Stromal cell of bone marrow (primary cell): ENCODE data around the gene SS18.
A peak's percentile ranks its signal among the peaks of the same experiment; 100 is the strongest.

Source experiments
- DNase-seq: peaks from one replicate; pipeline ENCODE4 v3.0.0-alpha.2; 2012; ENCODE audit warnings: low read depth

Gene SS18

DNA sequence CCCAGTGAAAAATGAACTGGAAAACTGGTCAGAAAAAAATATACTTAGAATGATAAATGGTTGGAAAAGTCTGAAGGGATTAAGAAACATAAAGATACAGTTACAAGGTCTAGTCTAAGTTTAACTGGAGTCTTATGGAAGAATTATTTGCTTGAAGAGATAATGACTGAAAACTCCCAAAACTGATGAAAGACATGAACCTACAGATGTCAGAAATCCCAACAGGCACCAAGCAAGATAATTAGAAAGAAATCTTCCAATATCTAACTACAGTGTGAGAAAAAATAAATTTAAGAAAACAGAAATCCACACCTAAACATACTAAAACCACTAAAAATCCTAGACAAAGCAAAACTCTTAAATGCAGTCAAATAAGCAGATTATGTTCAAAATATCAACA, 19.4 kb downstream of the SS18 start:
- DNase-seq: no peak

DNA sequence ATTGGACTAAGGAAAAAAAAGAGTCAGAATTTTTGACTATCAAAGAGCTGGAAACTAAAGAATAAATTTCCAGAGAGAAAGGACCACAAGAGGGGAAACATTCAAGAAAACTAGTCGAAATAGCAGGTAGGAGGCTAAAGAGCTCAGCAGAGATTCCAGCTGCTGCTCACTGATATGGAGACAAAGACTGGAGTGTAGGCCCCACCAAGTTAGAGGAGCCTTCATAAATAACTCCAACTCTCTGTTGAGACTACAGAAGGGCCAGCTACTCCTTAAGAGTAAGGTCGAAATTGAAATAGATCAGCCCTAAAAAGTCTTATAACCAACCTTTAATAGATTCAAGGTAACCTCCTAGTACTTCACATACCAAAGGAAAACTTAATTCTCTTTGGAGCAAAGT, 31.1 kb downstream of the SS18 start:
- DNase-seq: no peak

DNA sequence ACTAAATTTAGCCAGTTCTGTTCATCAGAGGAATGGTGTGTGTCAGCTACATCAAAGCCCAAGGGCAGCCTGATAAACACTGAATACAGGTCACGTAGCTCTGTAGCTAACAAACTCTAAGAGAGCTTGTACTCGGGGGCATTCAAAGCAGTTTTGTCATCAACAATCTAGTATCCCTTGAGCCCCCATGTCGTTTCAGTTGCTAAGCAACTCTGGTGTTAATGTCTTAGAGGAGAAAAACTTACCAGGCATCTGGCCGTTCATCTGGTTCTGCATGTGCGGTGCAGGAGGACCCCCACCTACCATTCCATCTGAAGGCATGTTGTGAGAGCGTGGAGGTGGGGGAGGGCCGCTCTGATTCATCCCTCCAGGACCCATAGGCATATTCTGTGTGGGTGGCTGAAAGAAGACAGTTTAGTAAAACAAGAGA, 33.1 kb downstream of the SS18 start:
- no peak for DNase-seq

DNA sequence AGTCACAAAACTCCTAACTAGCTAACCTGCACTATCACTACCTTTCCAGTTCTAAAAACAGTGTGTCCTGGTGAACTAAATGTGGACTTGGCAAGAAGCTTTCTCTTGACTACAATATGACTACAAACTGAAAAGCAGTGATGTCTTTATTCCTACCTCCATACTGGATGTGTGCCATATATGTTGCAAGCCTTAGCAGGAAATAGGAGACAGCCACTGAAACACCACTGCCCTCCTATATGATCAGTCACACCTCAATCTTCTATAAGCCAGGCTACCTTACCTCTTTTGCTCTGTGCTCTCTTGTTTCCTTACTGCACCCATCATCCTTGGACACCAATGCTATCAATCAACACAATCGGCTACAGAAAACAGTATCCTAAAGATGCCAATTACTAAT, 34.1 kb downstream of the SS18 start:
- DNase-seq: no peak

DNA sequence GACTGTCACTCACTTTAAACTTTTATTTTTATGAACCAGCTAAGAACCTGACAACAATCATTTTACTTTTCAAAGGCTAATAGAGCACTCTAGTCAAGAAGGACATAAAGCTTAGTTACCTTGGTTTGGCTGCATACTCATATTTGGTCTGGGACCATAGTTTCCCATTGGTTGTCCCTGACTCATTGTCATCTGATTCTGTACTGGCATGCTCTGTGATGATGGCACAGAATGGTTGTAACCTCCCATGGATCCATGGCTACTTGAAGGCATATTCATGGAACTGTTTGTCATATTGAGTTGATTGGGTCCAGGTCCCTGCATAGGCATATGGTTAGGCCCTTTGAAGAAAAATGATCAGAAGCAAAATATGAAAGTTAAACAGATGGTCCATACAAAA, 37.9 kb downstream of the SS18 start:
- peak; percentile 20 for DNase-seq

DNA sequence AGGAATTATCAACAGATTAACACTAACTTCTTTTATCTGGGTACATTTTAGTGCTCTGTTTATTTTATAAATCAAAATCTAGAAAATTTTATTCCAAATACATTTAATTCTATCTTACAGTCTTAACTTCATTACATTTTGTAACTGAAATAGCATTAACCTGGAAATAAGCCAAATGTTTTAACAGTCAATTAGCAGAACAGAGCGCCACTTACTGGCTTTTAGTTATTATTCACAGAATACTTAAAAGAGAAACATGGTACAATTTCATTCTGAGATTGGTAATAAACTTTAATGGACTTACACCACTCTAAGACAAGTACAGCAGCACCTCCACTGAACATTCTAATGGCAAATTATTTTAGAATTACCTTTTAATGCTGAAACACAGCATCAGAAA, 38.6 kb downstream of the SS18 start:
- DNase-seq: no peak

DNA sequence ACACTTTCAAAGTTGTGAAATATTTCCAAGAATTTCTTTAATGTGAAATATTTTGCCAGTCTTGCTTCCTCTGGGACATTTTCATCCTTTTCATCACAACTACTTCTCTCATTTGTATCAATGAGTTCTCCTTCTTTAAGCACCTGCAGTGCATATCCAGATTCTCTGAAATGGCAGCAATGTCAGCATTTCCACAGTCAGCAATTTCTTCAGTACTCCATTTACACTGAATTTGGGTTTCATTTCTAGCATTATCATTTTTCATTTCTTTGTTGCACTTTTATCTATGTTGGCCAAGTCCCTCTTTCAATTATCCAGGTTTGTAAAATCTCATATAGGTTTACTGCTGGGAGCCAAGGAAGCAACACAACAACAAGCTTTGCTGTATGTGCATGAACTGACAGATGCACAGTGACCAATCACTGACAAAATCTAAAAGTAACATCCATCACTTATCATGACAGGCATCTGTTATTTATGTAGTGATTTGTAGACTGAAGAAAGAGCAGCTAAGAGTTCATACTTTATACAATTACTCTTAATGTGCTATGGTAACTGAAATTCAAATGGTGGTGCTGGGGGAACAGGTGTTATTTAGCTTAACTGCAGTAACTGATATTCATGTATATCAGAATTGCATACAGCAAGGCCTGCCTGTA, 43.9 kb downstream of the SS18 start:
- no peak for DNase-seq

DNA sequence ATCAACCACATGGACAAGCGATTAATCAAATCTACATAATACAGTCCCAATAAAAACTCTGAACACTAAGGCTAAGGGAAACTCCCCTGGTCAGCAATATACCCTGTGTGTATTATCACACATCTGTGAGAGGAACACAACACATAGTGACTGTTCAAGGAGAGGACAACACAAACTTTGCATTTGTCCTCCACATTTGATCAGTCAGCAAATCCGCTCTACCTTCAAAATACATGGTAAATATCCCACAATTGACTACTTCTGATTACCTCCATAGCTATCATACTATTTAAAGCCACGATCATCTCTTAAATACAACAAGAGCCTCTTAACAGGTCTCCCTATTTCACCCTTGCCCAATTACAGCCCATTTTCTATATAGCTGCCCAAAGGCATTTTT, 45.6 kb downstream of the SS18 start:
- no peak for DNase-seq

DNA sequence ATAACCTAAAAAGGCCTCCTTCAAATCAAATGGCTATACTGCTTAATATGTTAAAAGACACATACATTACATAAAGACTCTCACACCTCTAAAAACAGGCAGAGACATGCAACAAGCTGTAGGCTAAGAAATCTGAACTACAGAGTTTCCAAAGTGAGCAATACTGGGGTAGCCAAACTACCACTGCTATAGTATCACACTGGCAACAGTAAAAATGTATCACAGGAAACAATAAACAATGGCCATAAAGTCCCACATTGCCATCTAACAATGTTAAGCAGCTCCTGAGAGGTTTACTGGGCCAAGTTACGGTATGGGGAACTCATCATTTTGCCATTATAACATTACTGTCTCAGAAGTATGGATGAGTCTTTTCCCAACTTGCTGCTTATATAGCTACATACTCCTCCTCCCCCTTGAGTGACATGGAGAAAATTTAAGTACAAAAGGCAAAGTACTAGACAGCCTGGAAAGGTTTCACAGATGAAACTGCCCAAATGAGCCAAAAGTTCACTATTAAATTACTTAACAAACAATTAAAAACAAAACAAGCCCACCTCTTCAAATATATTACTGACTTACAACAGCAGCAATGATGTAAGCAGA, 50.3 kb downstream of the SS18 start:
- DNase-seq: no peak

DNA sequence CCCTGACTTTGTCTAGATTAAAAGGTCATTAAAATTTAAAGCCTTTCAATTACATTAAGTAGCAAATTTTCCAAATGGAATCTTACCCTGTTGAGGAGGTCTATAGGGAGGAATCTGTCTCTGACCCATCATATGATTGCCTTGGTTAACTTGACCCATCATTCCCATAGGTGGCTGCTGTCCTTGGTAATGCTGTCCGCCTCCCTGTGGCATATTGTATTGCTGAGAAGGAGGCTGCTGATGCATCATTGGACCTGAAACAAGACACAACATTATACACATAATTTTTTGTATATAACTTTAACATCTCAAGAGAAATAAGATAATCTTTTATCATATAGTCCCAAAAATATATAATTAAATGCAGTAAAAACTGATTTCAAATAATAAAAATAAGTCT, 51.2 kb downstream of the SS18 start:
- no peak for DNase-seq

DNA sequence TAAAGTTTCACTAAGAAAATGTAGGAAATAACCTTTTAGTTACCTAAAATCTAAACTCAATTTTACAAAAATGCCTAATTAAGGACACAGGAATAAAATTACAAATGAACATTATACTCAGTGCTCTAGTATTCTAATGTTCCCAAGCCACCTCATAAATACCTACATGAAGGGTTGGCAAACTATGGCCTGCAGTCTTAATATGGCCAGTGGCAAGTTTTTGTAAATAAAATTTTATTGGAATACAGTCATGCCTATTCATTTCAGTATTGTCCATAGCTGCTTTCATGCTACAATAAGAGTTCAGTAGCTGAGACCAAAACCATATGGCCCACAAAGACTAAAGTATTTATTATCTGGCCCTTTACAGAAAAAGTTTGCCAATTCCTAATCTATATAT, 53.8 kb downstream of the SS18 start:
- DNase-seq: no peak

DNA sequence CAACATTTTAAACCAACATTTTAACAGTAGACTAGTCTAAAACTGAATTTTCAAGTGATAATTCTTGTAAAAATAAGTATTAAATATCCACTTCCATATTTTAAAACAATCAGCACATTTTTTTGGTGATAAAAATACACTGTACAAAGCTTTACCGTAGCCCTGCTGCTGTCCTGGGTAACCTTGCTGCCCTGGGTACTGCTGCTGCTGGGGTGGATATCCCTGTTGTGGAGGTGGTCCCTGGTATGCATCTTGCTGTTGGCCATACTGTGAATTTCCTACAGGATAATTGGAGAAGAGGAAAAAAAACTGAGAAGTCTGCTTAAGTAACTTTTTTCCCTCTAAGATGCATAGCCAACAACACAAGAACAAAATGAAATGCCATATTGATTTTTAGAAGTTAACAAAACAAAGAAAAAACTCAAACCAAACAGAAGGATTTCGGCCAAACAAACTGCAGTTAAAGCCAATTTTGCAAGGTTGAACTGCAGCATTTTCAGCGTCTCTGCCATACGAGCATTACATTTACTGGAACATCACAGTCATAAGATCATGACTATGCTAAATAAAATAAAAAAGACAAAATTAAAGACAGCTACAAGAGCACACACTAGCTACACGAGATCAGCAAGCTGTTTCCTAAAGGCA, 55.4 kb downstream of the SS18 start:
- no peak for DNase-seq

DNA sequence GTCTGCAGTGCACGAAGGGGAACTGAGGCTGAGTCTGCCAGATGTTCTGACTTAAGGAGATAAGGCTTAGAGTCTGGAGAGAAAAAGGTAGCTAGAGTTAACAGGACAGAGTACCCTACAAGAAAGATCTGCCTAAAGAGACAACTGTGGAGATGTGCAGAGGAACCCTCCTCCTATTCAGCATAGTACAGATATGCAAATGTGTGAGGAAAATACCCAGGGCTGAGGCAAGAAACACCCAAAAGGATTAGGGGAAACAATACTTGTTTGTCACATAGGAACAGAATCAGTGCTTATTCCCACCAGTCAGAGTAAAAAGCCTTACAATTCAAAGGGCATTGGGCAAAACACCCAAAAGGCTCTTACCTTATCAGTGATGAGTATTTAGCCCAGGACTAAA, 67.8 kb downstream of the SS18 start:
- no peak for DNase-seq

DNA sequence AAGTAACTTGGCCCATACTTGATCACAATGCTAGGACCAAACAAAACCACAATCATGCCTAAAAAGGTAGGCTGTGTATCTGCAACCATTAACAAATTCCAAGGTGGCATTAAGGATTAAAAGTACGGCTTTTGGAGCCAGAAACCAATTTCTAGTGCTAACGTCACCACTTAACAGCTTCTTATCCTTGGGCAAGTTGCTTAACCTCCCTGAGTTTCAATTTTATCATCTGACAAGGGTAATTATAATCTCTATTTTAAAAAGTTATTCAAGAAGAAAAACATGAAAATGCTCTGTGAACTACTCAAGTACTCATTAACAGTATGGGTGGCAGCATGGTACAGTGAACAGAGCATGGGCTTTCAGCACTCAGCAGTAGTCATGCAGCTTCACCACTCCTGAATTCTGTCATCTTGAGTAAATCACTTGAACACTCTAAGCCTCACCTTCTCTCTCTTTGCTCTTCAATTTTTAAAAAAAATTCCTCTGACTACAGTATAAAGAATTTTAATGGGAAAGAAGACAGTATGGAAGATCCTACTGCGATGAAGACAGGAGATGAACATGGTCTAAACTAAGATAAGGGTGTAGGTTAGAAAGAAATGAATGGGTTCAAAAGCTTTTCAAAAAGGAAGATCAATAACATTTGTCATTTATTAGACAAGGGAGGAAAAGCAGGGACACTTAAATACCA, 69.2 kb downstream of the SS18 start:
- DNase-seq: no peak

DNA sequence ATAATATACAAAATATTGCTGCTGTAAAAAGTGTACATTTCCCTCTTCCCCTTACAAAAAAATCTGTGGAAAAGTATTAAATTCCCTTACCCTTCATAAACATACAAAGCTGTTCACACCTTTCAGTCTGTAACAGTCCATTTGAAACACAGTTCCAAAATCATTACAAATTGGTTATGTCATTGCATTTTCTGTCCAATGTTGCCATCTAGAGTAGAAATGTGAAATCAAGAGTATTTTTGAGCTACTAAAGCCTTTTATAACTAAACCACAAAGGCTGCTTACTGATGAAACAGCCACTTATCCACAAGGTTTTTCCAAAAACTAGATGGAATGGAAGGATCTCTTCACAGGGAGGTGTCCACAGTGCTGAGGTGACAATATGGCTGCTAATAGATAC, 72.5 kb downstream of the SS18 start:
- DNase-seq: no peak

DNA sequence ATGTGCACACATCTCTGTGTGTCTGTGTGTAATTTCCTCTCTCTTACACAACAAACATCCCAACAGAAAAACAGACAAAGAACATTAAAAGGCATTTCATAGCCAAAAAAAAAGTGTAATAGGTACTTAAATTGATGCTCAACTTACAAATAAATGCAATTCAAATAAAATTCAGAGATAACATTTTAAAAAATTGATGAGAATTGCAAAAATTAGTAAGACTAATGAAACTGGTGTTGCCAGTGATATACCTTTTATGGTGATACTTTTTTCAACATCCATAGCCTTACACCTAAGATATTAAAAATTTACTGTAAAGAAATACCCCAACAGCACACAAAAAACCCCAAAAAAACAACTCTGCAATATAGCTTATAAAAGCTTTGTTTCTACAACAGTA, 76.0 kb downstream of the SS18 start:
- DNase-seq: no peak

DNA sequence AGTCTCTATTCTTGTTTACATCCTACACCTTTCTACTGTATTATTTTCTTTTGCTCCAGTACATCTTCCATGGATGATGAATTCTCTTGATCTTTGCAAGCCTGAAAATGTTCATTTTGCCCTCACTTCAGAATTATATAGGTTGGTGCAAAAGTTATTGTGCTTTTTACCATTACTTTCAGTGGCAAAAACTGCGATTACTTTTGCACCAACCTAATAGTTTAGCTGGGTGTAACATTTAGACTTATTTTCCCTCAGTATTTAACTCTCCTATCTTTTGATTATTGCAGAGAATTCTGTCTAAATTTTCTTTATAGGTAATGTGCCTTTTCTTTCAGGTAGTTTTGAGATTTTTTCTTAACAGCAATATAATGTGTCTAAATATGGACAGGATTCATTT, 81.8 kb downstream of the SS18 start:
- no peak for DNase-seq

DNA sequence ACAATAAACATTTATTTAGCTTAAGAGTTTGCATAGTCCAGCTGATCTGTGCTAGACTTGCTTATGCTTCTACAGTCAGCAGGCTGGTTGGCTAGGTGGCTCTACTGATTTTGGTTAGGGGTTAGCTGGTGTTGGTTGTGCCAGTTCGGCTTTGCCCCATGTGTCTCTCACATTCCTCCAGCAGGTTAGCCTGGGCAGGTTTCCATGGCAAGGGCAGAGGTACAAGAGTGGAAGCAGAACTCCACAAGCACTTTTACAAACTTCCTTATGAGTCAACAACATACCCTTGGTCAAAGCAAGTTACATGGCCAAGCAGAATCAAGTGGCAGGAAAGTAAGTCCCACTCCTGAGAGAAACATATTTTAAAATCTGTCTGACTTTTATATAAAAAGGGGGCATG, 82.3 kb downstream of the SS18 start:
- no peak for DNase-seq

DNA sequence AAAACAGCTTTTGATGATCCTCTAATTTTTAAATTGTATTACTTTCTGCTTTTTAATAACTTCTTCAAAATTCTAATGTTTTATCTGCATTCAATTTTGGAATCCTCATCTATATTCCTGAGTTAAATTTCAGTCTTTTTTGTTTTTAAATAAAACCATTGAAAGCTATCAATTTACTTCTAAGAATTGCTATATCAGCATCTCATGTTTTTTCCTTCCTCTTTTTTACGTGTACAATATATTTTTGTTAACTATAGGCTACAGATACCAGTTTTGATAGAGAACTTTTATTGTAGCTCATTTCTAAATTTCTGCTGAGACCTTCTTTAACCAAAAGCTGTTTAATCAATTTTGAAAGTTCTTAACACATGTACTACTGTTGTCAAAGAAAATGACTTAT, 84.5 kb downstream of the SS18 start:
- DNase-seq: no peak

DNA sequence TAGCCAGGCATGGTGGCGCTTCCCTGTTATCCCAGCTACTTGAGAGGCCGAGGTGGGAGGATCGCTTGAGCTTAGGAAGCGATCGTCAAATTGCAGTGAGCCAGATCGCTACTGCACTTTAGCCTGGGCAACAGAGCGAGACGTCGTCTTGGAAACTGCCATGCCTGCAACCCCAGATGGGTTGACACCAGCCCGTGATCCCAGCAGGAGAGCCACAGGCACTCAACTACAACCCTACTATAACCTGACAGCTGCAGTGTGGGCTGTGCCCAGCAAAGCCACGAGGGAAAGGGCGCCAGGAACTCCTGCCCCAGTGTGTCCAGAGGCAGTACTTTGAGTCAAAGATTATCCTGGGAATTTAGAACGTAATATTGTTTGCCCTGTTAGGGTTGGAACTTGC, 85.6 kb downstream of the SS18 start:
- DNase-seq: no peak

DNA sequence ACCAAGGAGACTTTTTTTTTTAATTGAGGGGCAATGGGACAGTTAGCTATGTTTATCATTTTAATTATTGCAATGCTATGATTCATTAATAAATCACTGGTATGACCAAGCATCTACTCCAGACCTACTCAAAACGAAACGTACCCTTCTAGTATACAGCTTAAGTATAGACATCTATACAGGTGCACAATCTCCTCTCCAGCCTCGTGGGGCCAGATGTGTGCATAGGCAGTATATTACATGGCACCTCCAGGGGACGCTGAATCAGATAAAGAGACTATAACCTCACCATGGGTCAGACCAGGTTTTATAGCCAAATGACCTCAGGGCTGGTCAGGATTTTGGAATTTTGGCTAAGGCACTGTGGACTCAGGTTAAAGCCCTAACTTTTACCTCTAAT, 86.6 kb downstream of the SS18 start:
- DNase-seq: no peak

DNA sequence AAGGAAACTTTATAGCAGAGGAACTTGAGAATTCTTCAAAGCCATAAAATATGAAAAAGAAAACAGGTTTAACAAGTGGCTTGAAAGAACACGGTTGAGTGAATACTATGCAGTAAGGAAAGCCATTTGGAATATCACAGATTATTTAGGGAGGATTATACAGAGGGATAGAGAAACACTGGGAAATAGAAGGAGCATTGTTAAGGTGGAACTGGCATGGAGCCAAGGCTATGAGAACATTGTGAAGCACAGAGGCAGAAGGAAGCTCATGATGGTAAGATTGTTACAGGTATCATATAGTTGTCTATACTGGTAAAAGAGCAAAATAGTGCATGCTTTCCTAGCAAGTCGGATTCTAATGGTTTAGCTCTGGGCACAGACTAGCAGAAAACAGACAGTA, 87.1 kb downstream of the SS18 start:
- no peak for DNase-seq

DNA sequence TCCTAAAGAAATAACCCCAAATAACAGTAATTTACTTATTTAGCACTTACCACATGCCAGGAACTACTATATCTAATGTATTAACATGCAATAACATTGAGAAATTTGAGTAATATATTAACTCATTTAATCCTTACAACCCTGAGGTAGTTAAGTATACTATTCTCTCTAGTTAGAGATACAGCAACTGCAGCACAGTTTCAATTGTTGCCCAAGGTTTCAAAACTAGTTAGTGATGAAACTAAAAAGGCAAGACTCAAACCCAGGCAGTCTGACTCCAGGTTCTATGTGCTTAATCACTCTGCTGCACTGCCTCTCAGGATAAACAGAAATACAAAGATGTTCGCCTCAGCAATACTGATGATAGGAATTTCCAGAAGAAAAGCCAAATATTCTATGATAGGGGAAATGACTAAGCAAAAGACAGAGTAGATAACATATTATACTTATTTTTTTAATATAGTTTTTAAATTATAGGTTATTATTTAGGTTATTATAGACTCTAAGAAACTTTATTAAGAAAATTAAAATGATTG, 88.0 kb downstream of the SS18 start:
- DNase-seq: no peak
